Neural cell (in vitro differentiated cells): ENCODE data around the gene PLPP3.

Source experiments
- EZH2 ChIP-seq: fragments of 200-600, 300-800 bp; shearing (Covaris generic), sonication (generic); IDR thresholded peaks from 2 replicates; pipeline ENCODE4 v1.6.1; 2014; ENCODE audit warnings: antibody characterized with exemption, low read length, borderline replicate concordance, mild to moderate bottlenecking; ENCODE audit not compliant: insufficient read depth, poor library complexity, severe bottlenecking
- MXI1 ChIP-seq: fragments of 450-650 bp; conservative IDR thresholded peaks from 2 replicates; pipeline ENCODE4 v1.6.1; 2014; ENCODE audit warnings: antibody characterized with exemption, mild to moderate bottlenecking; ENCODE audit not compliant: poor library complexity, severe bottlenecking
- POLR2AphosphoS5 ChIP-seq: IDR thresholded peaks from 2 replicates; pipeline ENCODE4 v1.6.1; 2012
- RAD21 ChIP-seq: fragments of 450-650 bp; conservative IDR thresholded peaks from 2 replicates; pipeline ENCODE4 v1.6.1; 2014; ENCODE audit warnings: antibody characterized with exemption, mild to moderate bottlenecking, moderate library complexity
- SMC3 ChIP-seq: fragments of 450-650 bp; conservative IDR thresholded peaks from 2 replicates; pipeline ENCODE4 v1.6.1; 2014; ENCODE audit warnings: antibody characterized with exemption, mild to moderate bottlenecking, moderate library complexity; ENCODE audit not compliant: poor library complexity
- TF ChIP-seq, protein P1 (sequence below): fragments of 450-650 bp; IDR thresholded peaks from 2 replicates; pipeline ENCODE4 v1.5.1; 2014; ENCODE audit warnings: antibody characterized with exemption, mild to moderate bottlenecking, moderate library complexity; ENCODE audit not compliant: poor library complexity, severe bottlenecking

DNA sequence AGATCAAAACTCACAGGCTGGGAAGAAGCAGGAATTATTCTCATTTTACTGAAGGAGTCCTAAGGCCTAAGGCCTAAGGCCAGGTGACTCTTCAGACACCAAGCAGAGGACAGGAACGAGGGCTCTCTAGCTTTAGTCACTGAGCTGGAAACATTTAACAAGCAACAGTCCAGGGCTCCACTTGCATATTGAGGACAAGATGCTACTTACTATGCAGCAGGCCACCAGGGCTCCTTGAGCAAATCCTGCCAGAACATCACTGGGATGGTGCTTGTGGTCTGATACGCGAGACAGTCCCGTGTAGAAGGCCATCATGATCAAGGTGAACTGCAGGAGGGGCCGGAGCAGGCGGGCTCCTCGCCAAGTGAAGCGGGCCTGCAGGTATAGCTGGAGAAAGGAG lies 67.6 kb downstream of the PLPP3 start:
- TF ChIP-seq EZH2 (no peak), RAD21 (no peak), SMC3 (no peak), POLR2AphosphoS5 (no peak), MXI1 (no peak)
- TF ChIP-seq, protein P1, sequence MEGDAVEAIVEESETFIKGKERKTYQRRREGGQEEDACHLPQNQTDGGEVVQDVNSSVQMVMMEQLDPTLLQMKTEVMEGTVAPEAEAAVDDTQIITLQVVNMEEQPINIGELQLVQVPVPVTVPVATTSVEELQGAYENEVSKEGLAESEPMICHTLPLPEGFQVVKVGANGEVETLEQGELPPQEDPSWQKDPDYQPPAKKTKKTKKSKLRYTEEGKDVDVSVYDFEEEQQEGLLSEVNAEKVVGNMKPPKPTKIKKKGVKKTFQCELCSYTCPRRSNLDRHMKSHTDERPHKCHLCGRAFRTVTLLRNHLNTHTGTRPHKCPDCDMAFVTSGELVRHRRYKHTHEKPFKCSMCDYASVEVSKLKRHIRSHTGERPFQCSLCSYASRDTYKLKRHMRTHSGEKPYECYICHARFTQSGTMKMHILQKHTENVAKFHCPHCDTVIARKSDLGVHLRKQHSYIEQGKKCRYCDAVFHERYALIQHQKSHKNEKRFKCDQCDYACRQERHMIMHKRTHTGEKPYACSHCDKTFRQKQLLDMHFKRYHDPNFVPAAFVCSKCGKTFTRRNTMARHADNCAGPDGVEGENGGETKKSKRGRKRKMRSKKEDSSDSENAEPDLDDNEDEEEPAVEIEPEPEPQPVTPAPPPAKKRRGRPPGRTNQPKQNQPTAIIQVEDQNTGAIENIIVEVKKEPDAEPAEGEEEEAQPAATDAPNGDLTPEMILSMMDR, result no peak
